ENCODE measurements around the gene PBX4.
A peak's percentile ranks its signal among the peaks of the same experiment; 100 is the strongest.

PBX4 gene

GRCh38 chr19:19587771-19588170 lies 30.7 kb downstream of the PBX4 start:
- DNase-seq = no peak

GRCh38 chr19:19584356-19584755 lies 34.1 kb downstream of the PBX4 start:
- no peak for DNase-seq

GRCh38 chr19:19582471-19582870 lies 36.0 kb downstream of the PBX4 start:
- DNase-seq = no peak

GRCh38 chr19:19581391-19581790 lies 37.1 kb downstream of the PBX4 start:
- no peak for DNase-seq

- no peak for DNase-seq
Measured at GRCh38 chr19:19580418-19580817, 38.1 kb downstream of the PBX4 start.

GRCh38 chr19:19579533-19580361 lies 38.7 kb downstream of the PBX4 start:
- no peak for DNase-seq

DNA sequence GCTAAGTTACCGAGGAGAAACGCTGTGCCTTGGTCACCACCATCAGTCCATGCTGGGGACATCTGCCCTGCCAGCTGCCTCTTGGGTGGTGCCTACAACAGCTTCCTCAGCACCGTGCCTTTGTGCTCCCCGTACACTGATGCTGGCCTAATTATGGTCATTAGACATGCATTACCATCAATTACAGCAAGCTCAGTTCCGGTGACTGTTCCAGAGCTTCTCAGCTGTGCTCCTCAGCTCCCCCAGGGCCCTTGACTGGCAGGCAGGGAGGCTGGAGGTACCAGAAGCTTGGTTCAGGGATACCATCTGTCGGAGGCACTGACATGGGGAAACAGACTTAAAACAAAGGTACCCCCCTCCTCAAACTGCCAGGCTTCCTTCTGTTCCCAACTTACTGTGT lies 40.2 kb downstream of the PBX4 start:
- no peak for DNase-seq

GRCh38 chr19:19575411-19575810 lies 43.1 kb downstream of the PBX4 start:
- DNase-seq = no peak

DNA sequence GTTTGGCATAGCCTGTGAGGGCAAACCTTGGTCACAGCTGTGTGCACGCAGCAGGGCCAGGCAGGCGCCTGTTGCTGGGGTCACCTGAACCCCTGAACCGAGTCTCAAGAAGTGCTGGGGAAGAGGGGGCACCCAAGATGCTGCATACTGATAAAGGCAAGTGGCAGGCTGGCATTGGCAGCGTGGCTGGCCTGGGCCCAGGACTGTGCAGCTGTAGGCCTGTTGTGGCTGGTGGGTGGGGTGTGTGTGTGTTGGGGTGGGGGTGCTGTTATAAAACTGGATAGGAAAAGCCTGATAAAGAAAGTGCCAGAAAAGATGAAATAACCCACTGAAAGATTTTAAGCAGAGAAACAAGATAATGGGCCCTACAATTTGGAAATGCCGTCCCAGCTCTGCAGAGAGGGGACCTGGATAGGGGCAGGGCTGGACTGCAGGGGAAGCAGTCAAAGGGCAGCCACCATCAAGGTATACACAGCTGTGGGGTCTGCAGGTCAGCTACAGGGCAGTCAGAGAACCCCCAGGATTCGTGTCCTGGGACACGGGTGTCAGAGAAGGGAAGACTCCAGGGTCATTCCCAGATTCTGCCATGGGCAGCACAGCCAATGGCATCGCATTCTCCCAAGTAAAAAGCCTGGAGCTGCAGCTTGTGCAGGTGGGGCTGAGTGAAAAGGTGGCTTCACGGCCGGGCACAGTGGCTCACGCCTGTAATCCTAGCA lies 47.3 kb downstream of the PBX4 start:
- DNase-seq = no peak

GRCh38 chr19:19570571-19570970 lies 47.9 kb downstream of the PBX4 start:
- DNase-seq = no peak

- DNase-seq = no peak
Measured at GRCh38 chr19:19568802-19569756, 49.4 kb downstream of the PBX4 start.

- DNase-seq = no peak
Measured at GRCh38 chr19:19567391-19567790, 51.1 kb downstream of the PBX4 start.

- no peak for DNase-seq
Measured at GRCh38 chr19:19566306-19566705, 52.2 kb downstream of the PBX4 start.

DNA sequence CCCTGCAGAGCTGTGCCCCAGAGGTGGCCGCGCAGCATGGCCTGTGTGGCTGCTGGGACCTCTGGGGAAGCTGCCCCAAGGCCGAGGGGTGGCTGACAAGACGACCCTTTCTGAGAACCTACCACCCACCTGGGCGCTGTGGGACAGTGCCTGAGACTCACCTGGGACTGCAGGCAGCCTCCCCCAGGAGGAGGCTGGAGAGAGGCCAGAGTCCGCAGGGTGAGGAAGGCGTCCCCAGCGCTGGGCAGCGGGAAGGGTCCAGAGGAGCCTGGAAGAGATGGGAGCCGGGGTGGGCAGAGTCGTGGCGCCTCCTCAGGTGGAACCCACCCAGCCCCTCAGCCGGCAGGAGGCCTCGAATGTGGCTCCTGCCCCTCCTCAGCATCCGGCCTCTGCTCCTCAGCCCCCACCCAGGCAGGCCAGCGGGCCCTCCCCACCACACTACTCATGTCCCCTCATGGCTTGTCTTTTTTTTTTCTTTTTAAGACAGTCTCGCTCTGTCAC lies 55.1 kb downstream of the PBX4 start:
- DNase-seq = no peak

DNA sequence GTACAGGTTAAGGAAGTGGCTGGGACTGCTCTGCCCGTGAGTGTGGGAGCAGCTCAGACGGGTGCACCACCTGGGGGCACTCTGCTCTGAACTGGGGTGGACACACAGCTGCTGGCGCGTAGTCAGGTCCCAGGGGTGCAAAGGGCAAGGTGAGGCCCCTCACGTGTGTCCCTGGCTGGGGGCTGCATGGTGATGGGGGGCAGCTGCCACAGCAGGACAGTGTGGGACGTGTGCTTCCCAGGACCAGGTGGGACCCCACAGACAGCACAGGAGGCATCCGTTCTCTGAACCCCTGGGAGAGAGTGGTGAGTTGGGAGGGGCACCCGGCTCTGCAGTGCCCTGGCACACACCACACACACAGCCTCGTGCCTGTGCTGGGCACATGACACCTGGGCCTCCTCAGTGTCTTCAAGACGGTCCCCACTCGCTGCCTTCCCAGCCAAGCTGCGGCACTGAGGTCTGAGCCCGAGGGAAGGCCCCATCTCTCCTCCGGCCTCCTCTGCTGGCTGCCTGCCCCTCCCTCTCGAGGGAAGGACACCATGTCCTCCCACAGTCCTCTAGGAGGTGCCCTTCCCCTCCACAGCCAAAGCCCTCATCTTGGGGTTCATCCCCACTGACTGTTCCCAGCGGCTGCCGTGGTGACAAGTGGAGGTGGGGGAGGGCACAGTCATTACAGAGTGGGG lies 55.7 kb downstream of the PBX4 start:
- no peak for DNase-seq

DNA sequence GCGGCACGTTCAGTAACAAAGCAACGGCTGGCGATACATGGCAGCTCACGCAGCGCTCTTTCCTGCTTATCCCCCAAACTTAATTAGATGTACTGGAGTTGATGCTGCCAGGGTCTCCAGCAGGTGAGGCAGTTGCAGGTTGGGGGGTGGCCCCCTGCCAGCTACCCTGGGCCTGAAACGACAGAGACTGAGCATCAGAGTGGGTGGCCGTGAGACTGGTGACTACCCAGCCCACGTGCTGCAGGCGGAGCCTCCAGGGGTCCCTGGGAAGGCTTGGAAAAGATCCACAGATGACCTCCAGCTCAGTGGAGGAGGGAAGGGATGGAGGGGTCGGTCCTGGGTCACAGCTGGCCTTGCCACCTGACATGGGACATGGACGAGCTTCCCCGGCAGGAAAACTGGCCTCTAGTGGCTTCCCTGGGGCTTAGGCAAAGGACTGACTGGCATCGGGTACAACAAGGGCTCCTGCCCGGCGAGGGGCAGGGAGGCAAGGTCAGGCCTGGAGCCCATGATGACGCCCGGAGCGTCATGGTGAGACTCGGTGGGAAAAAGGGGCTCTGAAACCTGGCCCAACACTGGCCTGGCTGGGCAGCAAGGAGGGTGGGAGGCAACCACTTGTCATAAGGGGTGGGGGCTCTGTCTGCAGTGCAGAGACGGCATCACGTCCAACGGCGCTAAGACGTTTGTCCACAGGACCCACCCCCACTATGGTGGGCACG lies 56.4 kb downstream of the PBX4 start:
- DNase-seq = no peak

- no peak for DNase-seq
Measured at GRCh38 chr19:19559931-19560330, 58.6 kb downstream of the PBX4 start.

DNA sequence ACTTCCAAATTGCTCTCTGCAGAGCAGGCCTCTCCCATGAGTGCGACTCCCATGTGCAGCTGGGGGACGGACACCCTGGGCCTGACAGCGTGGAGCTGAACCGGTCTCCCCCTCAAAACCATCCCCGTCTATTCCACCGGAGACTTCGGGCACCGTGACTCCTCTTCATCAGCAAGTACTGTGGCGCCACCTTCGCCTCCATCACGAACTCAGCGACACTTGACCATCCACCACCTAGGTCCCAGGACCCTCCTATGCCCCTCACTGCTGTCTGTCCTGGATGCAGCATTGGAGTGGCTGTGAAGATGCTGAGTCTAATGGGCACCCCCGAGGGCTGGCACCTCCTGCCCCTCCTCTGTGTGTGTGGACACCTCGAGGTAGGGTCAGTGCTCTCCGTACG lies 59.9 kb downstream of the PBX4 start:
- DNase-seq = no peak

DNA sequence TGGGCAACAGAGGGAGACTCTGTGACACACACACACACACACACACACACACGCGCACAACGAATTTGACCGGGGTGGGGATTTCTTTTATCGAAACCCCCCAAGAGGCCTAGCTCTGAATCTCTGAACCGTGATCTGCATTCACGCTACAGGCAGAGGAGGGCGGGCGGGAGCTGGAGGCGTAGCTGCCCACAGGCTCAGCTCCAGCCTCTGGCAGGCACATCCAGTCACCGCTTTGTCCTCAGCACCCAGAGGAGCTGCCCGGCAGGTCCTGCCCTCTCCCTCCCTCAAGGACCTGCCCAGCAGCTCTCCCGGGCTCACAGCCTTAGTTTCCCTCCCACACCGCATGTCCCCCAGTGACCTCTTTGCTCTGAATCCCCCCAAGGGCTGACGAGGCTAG lies 60.4 kb downstream of the PBX4 start:
- no peak for DNase-seq

- DNase-seq = peak; percentile 33 to 78
Measured at GRCh38 chr19:19554074-19555023, 64.1 kb downstream of the PBX4 start.

- no peak for DNase-seq
Measured at GRCh38 chr19:19553670-19554069, 64.8 kb downstream of the PBX4 start.
